Fibroblast of mammary gland (primary cell): ENCODE results near the gene NTM.

ENCODE experiments used
- DNase-seq: peaks from one replicate; pipeline ENCODE4 v3.0.0-alpha.2; 2010; ENCODE audit warnings: low read depth
- H3K4me3 ChIP-seq: 2 replicates; pipeline ENCODE4 v1.5.1; 2011; ENCODE audit warnings: low read depth, mild to moderate bottlenecking, low read length, moderate library complexity; ENCODE audit not compliant: control insufficient read depth
- CTCF ChIP-seq: conservative IDR thresholded peaks from 2 replicates; pipeline ENCODE4 v1.5.1; 2011; ENCODE audit warnings: low read depth, low read length, inconsistent platforms; ENCODE audit not compliant: control insufficient read depth, insufficient read depth

Gene NTM

GRCh38 chr11:132263875-132264274, 893.5 kb downstream of the NTM start:
- no peak for TF ChIP-seq CTCF
- DNase-seq = no peak
- no peak overlapping the region for H3K4me3 ChIP-seq

DNA sequence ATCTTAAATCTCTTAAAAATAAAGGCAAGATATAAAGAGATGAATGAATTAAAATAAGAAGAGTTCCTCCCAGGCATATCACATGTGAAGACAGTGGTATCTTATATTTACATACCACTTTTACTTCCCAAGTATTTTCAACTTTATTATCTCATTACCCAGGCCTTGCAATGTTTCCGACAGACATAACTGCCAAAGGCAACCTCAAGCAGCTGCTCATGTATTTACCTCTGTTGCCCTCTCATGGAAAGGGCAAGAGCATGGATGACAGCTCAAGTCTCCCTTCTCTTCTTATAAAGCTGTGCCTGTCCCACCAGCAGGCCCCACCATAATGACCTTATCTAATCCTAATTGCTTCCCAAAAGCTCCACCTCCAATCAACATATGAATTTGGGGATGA, 894.2 kb downstream of the NTM start:
- TF ChIP-seq CTCF = no peak
- no peak overlapping the region for H3K4me3 ChIP-seq
- no peak for DNase-seq

DNA sequence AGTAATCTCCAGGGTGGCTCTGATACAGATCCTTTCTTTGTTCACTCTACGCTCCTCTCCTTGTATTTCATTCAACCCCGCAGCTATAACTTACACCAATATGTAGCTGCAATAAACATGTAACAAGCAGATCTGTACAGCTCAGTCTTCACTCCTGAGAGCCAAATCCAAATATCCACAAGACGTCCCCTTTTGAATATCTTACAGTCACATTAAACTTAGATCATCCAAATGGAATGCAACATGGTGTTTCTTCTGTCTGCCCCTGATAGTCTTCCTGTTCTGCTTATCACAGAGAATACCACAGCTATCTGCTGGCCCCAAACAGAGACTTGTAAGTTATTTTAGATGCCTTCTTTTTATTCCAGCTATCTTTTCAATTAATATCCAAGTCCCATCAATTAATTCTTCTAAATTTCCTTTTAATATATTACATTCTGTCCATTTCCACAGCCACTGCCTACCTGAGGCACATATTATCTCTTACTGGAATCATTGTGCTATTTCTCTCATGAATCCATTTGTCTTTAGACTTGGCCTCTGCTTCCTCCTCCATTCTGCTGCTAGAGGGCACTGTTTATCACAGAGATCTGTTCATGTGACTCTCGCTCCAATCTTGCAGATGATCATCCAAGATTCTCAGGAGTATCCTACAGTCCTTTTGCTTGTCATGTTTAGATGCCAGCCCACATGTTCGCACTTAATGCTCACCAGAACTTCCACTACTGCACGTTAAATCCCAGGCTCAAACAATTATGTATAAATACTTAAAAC, 908.6 kb downstream of the NTM start:
- H3K4me3 ChIP-seq = no peak overlapping the region
- TF ChIP-seq CTCF = peak; percentile 22
- peak; percentile 7 for DNase-seq

DNA sequence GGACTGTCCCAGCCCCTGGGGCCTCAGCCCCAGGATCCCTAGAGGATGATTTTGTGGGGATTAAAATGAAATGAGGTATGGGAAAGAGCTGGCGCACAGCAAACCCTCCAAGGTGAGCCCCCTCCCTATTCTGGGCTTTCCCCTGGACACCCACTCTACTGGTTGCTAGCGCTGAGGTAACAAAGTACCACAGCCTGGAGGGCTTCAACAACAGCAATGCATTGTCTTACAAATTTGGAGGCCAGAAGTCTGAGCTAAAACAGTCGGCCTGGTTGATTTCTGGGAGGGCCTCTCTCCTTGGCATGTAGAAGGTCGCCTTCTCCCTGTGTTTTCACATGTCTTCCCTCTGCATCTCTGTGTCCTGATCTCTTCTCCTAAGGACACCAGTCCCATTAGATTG, 913.6 kb downstream of the NTM start:
- no peak for DNase-seq
- TF ChIP-seq CTCF = no peak
- no peak overlapping the region for H3K4me3 ChIP-seq

GRCh38 chr11:132284611-132285010, 914.2 kb downstream of the NTM start:
- no peak overlapping the region for H3K4me3 ChIP-seq

GRCh38 chr11:132285631-132286030, 915.2 kb downstream of the NTM start:
- no peak for DNase-seq

More at GRCh38 chr11:132284611-132285010, 914.2 kb downstream of the NTM start:
- TF ChIP-seq CTCF = no peak
- DNase-seq = no peak

More at GRCh38 chr11:132285631-132286030, 915.2 kb downstream of the NTM start:
- no peak overlapping the region for H3K4me3 ChIP-seq
- TF ChIP-seq CTCF = no peak
